ENCODE measurements around the gene DAAM2.

Gene DAAM2

DNA sequence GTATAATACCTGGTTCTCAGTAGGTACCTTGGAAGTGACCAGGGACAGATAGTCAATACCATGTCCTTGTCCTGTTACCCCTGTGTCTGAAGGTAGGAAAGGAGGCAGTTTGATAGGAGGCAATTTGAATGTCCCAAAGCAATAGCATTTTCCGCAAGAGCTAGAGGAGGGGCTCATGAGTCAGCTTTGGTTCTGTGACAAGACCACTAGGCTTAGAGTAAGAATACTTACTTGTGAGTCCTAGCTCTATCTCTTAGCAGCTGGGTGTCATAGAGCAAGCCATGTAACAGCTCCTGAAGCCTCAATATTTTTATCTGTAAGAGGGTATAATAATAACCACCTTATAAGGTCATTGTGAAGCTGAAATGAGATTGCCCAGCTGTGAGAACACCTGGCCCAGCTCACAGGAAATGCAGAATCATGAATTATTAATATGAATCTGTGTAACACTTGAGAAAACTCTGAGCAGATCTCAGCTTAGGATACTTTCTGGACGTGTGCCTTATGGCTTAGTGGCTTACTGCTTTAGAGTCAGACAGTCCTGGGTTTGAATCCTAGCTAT, 58.6 kb downstream of the DAAM2 start:
- DNase-seq, result no peak

DNA sequence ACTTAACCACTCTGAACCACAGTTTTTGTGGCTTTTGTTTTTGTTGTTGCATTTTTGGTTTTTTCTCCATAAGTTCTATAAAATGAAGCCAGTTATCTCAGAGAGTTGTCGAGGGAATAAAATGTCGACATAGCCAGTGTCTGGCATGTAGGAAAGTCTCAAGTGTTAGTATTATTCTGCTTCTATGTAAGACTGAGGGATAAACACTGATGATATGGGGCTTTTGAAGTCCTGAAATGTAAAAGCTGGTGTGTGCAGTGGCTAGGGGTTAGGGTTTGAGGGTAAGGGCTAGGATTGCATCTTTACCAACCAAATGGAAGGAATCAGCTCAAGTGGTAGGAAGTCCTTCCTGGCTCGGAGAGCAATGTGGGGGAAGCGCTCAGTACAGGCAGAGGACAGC, 59.2 kb downstream of the DAAM2 start:
- DNase-seq, result no peak

DNA sequence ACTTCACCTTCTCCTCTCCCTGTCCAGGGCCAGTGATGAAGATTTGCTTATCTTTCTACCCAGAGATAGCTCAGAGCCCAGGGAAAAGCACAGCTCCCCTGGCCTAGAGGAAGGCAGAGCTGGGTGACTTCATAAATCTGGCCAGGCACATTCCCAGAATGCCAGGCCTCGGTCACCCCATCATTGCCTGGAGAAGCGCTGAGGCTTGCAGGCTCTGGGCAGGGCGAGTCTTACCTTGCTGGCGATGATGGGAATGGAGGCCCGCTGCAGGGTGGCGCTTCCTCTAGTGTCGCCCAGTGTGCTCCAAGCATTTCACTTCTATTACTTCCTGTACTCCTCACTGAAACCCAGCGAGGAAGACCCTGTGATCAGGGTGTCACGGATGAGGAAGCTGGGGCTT, 60.1 kb downstream of the DAAM2 start:
- no peak for DNase-seq

DNA sequence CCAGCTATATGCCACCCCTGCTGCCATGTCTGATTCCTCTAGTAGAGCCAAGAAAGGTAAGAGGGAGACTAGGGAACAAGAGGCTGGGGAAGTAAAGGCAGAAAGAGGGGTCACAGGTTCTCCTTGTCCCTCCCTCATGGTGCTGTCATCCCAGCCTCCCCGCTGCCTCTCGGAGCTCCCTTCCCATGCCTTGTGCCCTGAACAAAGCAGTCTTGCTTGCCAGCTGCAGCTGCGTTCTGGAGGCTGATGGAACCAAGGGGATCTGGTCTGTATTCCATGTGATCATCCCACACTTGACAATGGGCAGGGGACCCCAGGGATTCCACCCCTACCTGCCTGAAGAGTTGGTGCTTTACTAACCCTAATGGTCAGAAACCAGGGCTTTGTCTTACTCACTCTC, 61.4 kb downstream of the DAAM2 start:
- DNase-seq, result no peak

DNA sequence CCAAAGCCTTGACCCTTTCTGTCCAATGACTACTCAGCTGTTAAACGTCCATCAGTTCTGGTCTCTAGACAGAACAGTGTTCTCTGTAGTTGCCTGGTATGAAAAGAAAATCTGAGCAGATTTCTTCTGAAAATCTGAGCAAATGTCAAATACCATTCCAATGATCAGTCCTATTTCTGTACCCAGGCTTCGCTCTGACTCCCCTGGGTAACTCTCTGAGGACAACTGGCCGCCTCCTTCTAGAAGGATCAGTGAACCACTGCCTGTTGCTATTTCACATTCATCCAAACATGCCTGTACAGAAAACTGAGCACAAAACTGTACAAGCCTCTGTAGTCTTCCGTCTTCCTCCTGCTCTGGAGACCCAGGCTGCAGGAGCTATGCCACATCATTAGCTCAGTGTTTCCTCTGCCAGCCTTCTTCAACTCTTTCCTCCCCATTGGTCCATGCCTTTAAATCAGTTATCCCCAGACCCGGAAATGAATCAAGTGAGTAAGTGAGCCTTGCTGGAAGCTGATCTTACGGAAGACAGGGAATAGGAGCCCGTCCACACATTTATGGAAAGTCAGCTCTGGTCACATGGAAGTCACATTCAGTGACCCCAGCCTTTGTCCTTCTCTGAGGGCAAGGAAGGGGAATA, 63.3 kb downstream of the DAAM2 start:
- DNase-seq, result no peak

DNA sequence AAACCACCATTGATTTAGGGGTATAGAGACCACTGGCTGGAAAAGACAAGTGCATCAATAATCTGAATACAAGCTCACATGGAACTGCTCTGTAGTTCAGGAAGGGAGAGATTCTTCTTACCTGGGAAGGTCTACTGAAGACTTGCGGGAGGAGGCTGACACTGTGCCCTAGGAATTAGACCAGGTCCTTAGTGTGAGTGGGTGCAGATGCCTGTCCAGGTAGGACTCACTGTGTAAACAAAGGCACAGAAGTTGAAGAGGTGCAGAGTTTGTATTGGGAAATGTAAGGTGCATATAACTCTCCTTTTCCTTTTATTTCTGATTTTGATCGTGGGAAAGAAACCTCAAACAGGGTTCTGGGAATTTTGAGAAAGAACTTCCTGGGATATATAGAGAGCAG, 66.8 kb downstream of the DAAM2 start:
- no peak for DNase-seq

DNA sequence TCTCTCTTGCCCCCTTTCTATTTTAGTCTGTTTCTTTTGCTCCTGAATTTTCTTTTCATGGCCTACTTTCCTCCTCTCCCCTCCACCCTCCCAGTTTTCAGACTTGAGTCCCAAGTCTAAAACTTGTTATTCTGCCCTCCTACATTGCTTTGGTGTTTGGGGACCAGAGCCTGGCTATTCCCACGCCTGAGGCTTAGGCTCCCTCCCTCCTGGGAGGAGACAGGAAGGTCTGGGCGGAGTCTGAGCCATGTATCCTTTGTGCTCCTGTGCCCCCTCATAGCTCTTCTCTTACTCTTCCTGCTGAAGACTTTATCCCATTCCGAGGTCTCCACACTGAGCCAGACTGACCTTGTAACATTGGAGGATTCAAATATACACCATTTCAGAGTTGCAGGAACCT, 69.5 kb downstream of the DAAM2 start:
- no peak for DNase-seq

DNA sequence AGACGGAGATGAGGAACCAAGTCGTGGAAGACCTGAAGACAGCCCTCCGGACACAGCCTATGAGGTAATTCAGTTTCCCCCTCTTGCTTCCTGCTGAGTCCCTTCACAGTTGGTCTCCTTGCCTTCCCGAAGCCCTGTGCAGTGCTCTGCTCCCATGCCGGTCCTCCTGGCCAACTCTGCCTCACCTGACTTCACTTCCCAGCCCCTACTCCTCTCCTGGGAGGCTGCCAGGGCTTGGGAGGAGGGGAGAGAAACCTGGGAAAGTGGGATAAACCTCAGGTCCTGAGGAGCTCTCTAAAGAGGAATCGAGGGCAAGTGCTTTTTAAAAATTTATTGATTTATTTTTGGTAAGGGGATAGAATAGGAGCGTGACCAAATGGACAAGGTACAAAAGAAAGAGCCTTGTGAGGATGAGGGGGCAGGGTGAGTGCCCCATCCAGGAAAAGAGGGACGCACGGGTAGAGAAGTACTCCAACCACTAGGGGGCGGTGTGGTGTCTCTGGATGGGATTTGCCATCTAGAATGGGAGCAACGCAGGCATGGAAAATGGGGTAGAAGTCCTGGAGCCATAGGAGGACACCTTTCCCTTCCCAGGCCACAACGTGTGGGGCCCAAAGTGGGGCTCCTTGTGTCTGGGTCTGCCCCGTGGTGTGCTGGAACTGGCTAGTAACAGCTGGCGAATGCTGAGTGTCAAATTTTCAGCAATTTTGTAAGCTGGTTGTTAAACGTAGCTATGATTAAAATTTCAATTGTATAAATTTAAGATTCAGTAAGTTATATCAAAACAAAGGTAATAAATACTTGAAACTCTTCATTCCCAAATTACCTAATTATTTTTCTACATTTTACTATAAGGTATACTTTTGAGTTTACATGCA, 73.1 kb downstream of the DAAM2 start:
- peak; percentile 30 for DNase-seq

DNA sequence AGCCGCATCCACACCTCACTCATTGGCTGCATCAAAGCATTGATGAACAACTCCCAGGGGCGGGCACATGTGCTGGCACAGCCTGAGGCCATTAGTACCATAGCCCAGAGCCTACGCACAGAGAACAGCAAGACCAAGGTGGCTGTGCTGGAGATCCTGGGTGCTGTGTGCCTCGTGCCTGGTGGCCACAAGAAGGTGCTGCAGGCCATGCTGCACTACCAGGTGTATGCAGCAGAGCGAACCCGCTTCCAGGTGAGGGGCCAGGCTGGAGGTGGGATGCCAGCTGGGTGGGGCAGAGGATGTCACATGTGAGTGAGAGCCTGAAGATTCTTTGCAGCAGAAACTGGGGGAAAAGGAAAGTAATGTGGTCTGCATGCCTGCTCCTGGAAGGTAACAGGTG, 75.4 kb downstream of the DAAM2 start:
- DNase-seq, result no peak

DNA sequence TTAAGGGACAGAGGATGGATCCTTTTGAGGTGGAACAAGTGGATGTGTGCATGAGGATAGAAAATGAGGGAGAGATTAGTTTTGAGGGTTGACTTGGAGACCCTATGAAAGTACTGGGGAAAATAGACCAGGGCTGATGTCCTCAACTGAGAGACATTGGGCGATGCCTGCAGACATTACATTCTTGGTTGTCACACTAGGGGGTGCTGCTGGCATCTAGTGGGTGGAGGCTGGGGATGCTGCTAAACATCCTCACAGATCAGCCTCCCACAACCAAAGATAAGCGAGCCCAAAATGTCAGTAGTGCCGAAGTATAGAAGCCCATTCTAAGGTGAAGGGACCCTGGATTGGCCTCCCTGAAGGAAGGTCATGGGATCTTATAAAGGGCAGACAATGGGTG, 78.8 kb downstream of the DAAM2 start:
- no peak for DNase-seq

DNA sequence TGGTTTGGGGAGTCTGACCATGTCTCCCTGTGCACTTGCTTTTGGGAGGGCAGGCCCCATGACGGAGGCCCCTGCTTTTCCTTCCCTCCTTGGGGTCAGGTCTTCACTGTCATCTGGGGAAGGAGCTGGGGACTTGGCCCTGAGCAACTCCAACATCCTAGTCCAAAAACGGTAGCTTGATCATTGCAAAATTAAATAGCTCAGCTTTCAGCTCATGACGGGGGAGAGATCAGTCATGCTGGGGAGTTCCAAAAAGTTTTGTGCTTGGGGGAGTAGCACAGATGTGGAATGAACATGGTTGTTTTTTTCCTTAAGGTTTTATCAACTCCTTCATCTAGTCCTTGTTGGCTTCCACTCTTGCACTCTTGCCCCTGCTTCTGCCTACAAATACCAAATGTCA, 81.3 kb downstream of the DAAM2 start:
- DNase-seq, result no peak

DNA sequence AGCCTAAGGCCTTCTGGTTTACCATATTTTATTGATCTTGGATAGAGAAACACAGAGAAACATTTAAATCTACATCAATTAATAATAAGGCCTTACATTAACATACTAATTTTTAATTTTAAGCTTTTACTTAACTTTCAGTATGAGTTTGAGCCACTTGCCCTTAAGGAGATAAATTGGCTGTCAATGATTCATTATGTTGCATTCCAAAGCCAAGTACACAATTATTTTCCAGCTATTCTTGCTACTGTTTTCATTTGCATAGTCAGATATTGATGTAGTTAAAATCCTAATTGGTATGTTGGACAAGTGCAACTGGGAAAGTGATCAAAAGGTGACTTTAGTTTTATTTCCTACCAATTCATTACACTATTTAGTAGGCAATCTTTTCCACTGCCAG, 83.9 kb downstream of the DAAM2 start:
- no peak for DNase-seq

DNA sequence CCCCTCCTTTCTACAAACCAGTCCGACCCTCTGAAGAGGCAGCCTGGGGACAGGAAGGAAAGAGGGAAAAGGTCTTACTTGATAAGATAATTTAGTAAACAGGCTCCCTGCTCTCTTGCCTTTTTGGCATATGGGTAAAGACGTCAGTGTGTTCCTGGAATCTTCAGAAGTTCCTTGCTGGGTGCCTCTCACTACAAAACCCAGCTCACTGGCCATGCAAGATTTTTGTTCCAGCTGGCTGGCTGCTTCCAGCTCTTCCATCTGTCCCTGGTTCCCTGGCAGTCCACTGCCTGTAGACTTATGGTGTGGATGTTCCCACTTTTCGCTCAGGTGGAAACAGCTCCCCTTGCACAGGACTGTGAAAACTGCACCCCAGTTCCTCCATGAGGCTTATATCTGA, 84.7 kb downstream of the DAAM2 start:
- no peak for DNase-seq

DNA sequence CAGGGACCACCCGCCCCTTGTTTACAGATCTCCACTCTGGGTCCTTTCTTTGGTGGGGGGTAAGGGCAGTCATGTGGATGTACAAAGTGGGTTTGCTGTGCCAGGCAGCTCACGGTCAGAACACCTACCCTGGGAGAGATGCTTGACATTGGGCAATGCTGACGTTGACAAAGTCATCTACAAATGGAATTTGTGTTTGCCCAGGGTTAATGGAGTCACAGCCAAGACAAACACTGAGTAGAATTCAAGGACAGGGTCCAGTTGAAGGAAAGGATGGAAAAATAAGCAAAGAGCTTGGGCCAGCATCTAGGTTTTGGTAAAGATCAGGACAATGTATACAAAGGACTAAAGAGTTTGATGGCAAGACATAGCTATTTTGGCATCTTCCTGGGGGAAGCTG, 87.4 kb downstream of the DAAM2 start:
- no peak for DNase-seq

DNA sequence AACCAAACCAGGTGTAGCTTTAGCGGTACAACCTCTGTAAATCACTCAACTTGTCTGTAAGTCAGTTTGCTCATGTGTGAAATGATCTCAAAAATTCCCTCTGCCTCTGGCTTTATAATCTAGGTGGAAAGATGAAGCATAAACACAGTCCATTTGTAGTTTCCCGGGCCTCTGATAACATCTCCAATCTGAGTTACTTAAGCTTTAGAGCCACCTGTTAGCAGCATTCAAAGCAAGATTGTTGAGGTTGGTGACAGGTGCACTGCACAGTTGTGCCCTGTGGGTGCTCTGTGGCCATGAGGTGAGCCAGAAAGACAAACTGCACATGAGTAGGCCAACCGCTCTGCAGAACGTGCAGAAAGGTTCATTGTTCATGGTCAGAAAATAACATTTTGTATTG, 88.4 kb downstream of the DAAM2 start:
- no peak for DNase-seq

DNA sequence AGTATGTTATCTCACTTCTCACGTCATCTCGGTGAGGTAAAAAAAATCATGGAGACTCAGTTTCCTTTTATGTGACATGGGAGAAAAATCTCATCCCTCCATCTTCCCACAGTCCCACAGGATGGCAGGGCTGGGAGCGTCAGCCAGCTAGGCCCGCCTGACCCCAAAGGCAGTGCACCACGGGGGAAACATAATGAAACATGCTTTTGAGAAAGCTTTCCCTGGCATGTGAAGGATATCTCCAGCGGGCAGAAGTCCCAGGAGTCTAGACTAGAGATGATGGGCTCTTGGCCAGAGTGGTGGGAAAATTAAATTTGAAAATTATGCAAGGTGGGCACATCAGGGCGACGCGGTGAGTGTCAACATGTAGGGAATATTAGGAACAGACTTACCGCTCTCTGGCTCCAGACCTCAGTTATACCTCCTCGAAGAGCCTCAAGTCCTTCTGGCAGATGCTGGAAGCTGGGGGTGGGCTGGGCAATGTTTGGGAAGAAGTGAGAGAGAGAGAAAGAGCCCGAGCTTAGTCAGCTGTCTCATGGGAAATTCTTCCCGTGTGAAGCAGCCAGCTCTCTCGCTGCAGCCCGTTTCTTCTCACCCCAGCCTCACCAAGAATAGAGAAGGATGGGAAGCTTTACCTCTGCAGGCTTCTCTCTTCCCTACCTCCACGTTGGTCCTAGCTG, 89.8 kb downstream of the DAAM2 start:
- no peak for DNase-seq

DNA sequence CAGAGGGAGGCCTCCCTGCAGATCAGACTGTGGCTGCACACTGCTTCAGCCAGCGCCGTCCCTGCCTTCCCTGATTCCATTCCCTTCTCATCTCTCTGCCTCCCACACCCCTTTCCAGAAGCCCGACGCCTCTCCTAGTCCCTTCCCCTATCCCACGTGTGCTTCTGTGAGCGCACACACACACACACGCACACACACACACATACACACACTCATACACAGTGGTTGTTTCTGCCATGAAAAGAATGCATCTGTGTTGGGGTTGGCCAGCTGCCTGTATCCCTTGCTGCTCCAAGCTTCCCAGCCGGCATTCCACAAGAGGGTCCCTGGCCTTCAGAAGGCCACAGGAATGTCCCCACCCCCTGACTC, 90.3 kb downstream of the DAAM2 start:
- no peak for DNase-seq

DNA sequence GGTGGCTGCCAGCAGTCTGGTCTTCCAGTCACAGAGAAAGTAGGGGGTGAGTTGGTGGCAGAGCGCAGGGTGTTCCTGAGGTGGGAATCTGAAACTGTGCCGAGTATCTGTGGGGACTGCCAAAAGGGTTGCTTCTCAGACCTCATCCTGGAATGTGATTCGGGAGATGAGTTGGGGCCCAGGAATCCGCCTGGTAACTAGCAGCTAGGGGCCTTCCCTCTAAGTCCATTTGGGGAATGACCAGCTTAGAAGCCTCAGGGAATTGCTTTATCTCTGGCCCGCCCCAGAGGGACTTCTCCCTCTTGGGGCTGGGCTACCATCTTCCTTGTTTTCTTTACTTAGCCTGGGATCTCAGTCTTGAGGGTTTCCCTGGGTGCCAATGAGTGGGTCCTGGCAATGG, 92.5 kb downstream of the DAAM2 start:
- DNase-seq, result no peak

DNA sequence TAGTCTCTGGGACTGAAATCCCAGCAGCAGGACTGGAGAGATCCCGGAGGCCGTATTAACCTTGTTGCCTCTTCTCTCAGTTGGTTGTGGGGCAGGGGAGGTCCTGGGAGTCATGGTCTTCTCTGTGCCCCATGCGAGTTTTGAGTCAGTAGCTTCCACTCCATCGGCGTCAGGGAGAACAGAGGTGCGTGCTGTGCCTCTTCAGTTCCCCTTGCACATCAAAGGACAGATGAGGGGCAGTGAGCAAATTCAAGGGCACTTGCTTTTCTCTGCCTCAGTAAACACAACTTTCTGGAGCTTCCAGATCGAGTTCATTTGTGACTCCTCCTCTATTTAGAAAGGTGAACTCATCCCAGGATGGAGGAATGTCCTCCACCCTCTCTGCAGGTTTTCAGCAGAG, 93.5 kb downstream of the DAAM2 start:
- DNase-seq, result no peak

DNA sequence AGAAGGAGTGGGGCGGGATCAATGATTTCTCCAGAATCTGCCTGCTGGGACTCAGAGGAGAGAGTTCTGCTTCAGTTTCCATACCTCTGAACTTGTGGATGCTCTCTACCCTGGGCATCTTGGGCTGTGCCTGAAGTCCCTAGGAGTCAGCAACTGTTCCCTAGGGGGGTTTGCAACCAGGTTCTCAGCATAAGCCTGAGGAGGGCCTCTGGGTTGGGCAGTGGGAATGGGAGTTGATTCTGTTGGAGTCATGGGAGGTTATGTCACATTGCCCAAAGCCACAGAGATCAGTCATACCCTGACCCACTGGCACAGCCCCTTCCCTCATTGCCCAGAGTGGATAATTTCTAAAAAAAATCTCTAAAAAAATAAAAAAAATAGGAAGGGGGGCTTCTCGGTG, 94.7 kb downstream of the DAAM2 start:
- DNase-seq, result no peak

DNA sequence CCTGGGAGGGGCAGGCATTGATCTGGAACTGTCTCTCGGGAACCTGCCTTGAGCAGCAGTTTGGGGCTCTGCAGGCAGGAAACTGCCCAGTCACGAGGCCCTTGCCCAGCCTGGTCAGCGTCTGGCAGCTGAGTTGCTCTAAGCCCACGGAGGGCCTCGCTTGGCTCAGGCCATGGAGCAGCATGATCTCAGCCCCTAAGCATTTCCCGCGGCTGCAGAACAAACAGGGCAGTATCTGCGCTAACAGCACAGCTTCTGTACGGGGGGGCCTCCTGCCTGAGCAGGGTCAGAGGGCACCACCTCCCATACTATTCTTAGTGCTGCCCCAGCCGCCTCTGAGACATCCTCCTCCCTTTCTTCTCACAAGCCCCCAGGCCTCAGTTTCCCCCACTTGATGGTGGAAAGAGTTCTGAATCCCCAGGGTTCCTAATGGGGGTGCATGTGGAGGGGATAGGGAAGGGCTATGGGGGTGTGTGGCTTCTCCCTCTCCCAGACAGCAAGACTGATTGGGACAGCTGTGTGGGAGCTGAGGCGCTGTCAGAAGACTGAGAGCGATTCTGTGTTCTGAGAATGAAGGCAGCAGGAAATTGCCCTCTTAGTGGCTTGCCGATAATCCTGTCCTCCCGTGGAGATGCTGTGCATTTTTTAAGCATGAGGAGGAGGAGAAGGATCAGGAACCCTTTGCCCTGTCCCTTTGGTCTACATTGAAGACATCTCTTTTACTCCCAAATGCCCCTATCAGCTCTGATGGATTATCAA, 95.7 kb downstream of the DAAM2 start:
- DNase-seq, result no peak

DNA sequence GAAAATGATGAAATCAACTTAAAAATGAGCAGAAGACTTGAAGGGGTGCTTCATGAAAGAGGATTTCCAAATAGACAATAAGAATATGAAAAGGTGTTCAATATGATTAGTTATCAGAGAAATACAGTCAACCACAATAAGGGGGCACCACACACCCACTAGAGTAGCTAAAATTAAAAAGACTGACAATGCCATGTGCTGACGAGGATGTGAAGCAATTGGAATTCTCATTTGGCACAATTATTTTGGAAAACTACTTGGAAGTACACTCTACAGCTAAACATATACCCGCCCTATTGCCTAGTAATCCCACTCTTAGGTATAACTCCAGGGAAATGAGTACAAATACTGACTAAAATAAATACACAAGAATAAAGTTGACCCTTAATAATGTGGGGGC, 97.1 kb downstream of the DAAM2 start:
- DNase-seq, result no peak

DNA sequence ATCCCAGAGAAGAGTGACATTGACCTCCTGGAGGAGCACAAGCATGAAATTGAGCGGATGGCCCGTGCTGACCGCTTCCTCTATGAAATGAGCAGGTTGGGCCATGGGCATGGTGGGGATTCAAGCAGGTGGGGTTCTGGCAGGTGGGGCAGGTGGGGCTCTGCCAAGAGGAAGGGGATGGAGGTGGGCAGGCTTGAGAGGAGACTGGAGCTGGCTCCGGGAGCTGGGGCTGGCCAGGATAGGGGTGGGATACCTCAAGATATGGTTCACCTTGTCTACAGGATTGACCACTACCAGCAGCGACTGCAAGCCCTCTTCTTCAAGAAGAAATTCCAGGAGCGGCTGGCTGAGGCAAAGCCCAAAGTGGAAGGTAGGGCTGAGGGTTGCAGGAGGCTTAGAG, 99.2 kb downstream of the DAAM2 start:
- DNase-seq, result no peak

Data from NCI-H1092 (cell line).